Liver (tissue), 9 donors: ENCODE results near the gene TMEM145. TPM values are rescaled to one million over a fixed set of nuclear protein-coding genes. Genes with fewer than 3 reads are reported as not detected.

ENCODE experiments used
- DNase-seq: peaks from one replicate; pipeline ENCODE4 v3.0.0-alpha.2; 2017; ENCODE audit warnings: low spot score
- H3K27ac ChIP-seq, 2 donors: one replicate each; pipeline ENCODE4 v1.7.0; 2013; ENCODE audit warnings: inconsistent platforms in 2 of 2, low read length in 2 of 2, control low read depth in 1 of 2, low read depth in 1 of 2, mild to moderate bottlenecking in 1 of 2
- H3K27me3 ChIP-seq, 4 donors: one replicate each; pipeline versions ENCODE4 v1.6.1 to v1.7.0; 2013; ENCODE audit warnings: low read length in 3 of 4, inconsistent platforms in 1 of 4, mild to moderate bottlenecking in 1 of 4, moderate library complexity in 1 of 4; ENCODE audit not compliant: control insufficient read depth in 4 of 4, insufficient read depth in 4 of 4
- H3K36me3 ChIP-seq, 4 donors: one replicate each; pipeline versions ENCODE4 v1.6.1 to v1.7.0; 2013; ENCODE audit warnings: low read length in 3 of 4, mild to moderate bottlenecking in 3 of 4, low read depth in 1 of 4, moderate library complexity in 1 of 4; ENCODE audit not compliant: control insufficient read depth in 4 of 4, insufficient read depth in 3 of 4
- H3K4me1 ChIP-seq, 4 donors: one replicate each; pipeline versions ENCODE4 v1.6.1 to v1.7.0; 2013; ENCODE audit warnings: low read length in 3 of 4, mild to moderate bottlenecking in 3 of 4, moderate library complexity in 1 of 4; ENCODE audit not compliant: control insufficient read depth in 4 of 4, insufficient read depth in 4 of 4
- H3K4me3 ChIP-seq, 3 donors: one replicate each; pipeline versions ENCODE4 v1.6.1 to v1.7.0; 2013; ENCODE audit warnings: low read length in 3 of 3, control low read depth in 1 of 3, low read depth in 1 of 3, mild to moderate bottlenecking in 1 of 3
- H3K9ac ChIP-seq, 2 donors: one replicate each; pipeline ENCODE4 v1.7.0; 2013; ENCODE audit warnings: low read length in 2 of 2, mild to moderate bottlenecking in 2 of 2, moderate library complexity in 2 of 2, control low read depth in 1 of 2, low read depth in 1 of 2
- H3K9me3 ChIP-seq, 4 donors: one replicate each; pipeline versions ENCODE4 v1.6.1 to v1.7.0; 2013; ENCODE audit warnings: low read length in 3 of 4; ENCODE audit not compliant: control insufficient read depth in 4 of 4
- ATF3 ChIP-seq: IDR thresholded peaks from 2 replicates; pipeline ENCODE4 v1.6.1; 2016; ENCODE audit warnings: antibody characterized with exemption
- CTCF ChIP-seq: fragments of 150-350 bp; IDR thresholded peaks from 2 replicates; pipeline ENCODE4 v1.5.1; 2017; ENCODE audit warnings: improper control_type of control experiment, low read depth, low read length; ENCODE audit not compliant: missing input control
- FOXA2 ChIP-seq: IDR thresholded peaks from 2 replicates; pipeline ENCODE4 v1.6.1; 2016; ENCODE audit warnings: antibody characterized with exemption
- GABPA ChIP-seq, 2 donors: IDR thresholded peaks in 1 of 2; conservative IDR thresholded peaks in 1 of 2; 2 replicates each; pipeline ENCODE4 v1.6.1; 2016; ENCODE audit warnings: antibody characterized with exemption in 2 of 2, mild to moderate bottlenecking in 1 of 2, moderate library complexity in 1 of 2
- HNF4A ChIP-seq, 2 donors: conservative IDR thresholded peaks; 2 replicates each; pipeline ENCODE4 v1.6.1; 2016; ENCODE audit warnings: antibody characterized with exemption in 2 of 2, mild to moderate bottlenecking in 2 of 2
- HNF4G ChIP-seq: IDR thresholded peaks from 2 replicates; pipeline ENCODE4 v1.6.1; 2016; ENCODE audit warnings: antibody characterized with exemption
- RAD21 ChIP-seq, 2 donors: IDR thresholded peaks; 2 replicates each; pipeline ENCODE4 v1.6.1; 2016; ENCODE audit warnings: antibody characterized with exemption in 2 of 2, mild to moderate bottlenecking in 2 of 2
- REST ChIP-seq: IDR thresholded peaks from 2 replicates; pipeline ENCODE4 v1.6.1; 2016; ENCODE audit warnings: antibody characterized with exemption, mild to moderate bottlenecking
- RXRA ChIP-seq, 2 donors: IDR thresholded peaks; 2 replicates each; pipeline ENCODE4 v1.6.1; 2017 to 2018; ENCODE audit warnings: antibody characterized with exemption in 2 of 2, mild to moderate bottlenecking in 1 of 2
- SP1 ChIP-seq: IDR thresholded peaks from 2 replicates; pipeline ENCODE4 v1.6.1; 2018; ENCODE audit warnings: antibody characterized with exemption, mild to moderate bottlenecking
- TAF1 ChIP-seq: conservative IDR thresholded peaks from 2 replicates; pipeline ENCODE4 v1.6.1; 2016; ENCODE audit warnings: antibody characterized with exemption, mild to moderate bottlenecking
- ZBTB33 ChIP-seq: IDR thresholded peaks from 2 replicates; pipeline ENCODE4 v1.6.1; 2016; ENCODE audit warnings: antibody characterized with exemption
- whole genome bisulfite sequencing: extraction: QIAGEN DNeasy Blood & Tissue Kit; methylation state at CpG from one replicate; pipeline ENCODE4 v1.1.7; 2013; 5-methylcytosine and 5-hydroxymethylcytosine counted together
- polyA plus RNA-seq, 2 donors: library from polyadenylated mRNA; stranded (reverse) in 1 of 2; unstranded in 1 of 2; fragments of 200-250 nt in 1 of 2; fragments of >200 nt in 1 of 2; fragmentation: Nextera tagmentation in 1 of 2; extraction: Ambion mirVana in 1 of 2; gene quantifications; one replicate each; pipeline versions ENCODE4 v1.2.1 to v1.2.3, GENCODE V29; 2013 to 2015
- total RNA-seq, 2 donors: library from RNA; depleted of rRNA; stranded (reverse); fragments of >200 nt; gene quantifications; one replicate each; pipeline ENCODE4 v1.2.3, GENCODE V29; 2014
- donor health status: healthy.
- donor health status: healthy.
- donor health status: healthy.
- donor health status: healthy.
- donor health status: healthy.

TMEM145 gene
- total and polyA plus RNA-seq, 4 donors, result 0.02 to 0.08 TPM; not detected in 2

- TF ChIP-seq ATF3, result no peak
- TF ChIP-seq CTCF, result no peak
- TF ChIP-seq GABPA (IDR thresholded peaks at IDR 0.05 in 1 of 2, conservative IDR thresholded peaks at IDR 0.05 in 1 of 2), result no peak
These were observed 42.8 kb downstream of the TMEM145 start (continued) for GRCh38 chr19:42355896-42356295.

- no peak overlapping the region for H3K9ac ChIP-seq
- WGBS, result 97% methylated on average over 15 of the region's 15 CpGs
- DNase-seq, result no peak
- no peak overlapping the region for H3K27ac ChIP-seq
- H3K9me3 ChIP-seq, result no peaks in the 10 kb centered on the region
- no peak overlapping the region for H3K4me3 ChIP-seq
- H3K4me1 ChIP-seq, result no peaks in the 10 kb centered on the region
- H3K36me3 ChIP-seq, result peaks cover 0 to 49% (median 6%) of the 10 kb centered on the region in 4 donors
- TF ChIP-seq RAD21 (IDR thresholded peaks at IDR 0.05) (no peak), SP1 (no peak), HNF4A (conservative IDR thresholded peaks at IDR 0.05) (no peak), CTCF (no peak), ZBTB33 (no peak), REST (no peak), TAF1 (no peak), HNF4G (no peak), ATF3 (no peak), FOXA2 (no peak), RXRA (IDR thresholded peaks at IDR 0.05) (no peak), GABPA (IDR thresholded peaks at IDR 0.05 in 1 of 2, conservative IDR thresholded peaks at IDR 0.05 in 1 of 2) (no peak)
- no peaks in the 10 kb centered on the region for H3K27me3 ChIP-seq
These were observed 43.6 kb downstream of the TMEM145 start for GRCh38 chr19:42356686-42357085.
